ENCODE data around the gene FAM117B.
"Not testable (repeated sequence)": the region's sequence is repeated elsewhere in the genome, so short reads cannot be mapped to it uniquely, and the experiment has no call there.

Gene FAM117B

GRCh38 chr2:202639231-202639630 lies 4.5 kb downstream of the FAM117B start:
- DNase-seq = no peak

- DNase-seq = no peak
Observed at GRCh38 chr2:202642567-202642966, 7.8 kb downstream of the FAM117B start.

GRCh38 chr2:202643012-202643858 lies 8.5 kb downstream of the FAM117B start:
- no peak for DNase-seq

GRCh38 chr2:202652119-202652518 lies 17.4 kb downstream of the FAM117B start:
- DNase-seq = no peak

- no peak for DNase-seq
Observed at GRCh38 chr2:202653890-202654289, 19.1 kb downstream of the FAM117B start.

GRCh38 chr2:202657876-202658275 lies 23.1 kb downstream of the FAM117B start:
- no peak for DNase-seq

- DNase-seq = no peak
Observed at GRCh38 chr2:202660796-202661195, 26.0 kb downstream of the FAM117B start.

- DNase-seq = no peak
Observed at GRCh38 chr2:202669841-202670240, 35.1 kb downstream of the FAM117B start.

- DNase-seq = no peak
Observed at GRCh38 chr2:202671317-202672035, 36.7 kb downstream of the FAM117B start.

- not testable (repeated sequence) for DNase-seq
Observed at GRCh38 chr2:202675097-202675496, 40.3 kb downstream of the FAM117B start.

GRCh38 chr2:202679980-202680379 lies 45.2 kb downstream of the FAM117B start:
- no peak for DNase-seq

GRCh38 chr2:202680512-202680911 lies 45.7 kb downstream of the FAM117B start:
- no peak for DNase-seq

GRCh38 chr2:202681688-202682205 lies 47.0 kb downstream of the FAM117B start:
- no peak for DNase-seq

GRCh38 chr2:202682274-202682673 lies 47.5 kb downstream of the FAM117B start:
- DNase-seq = no peak

GRCh38 chr2:202687276-202687675 lies 52.5 kb downstream of the FAM117B start:
- DNase-seq = no peak

- no peak for DNase-seq
Observed at GRCh38 chr2:202689459-202689858, 54.7 kb downstream of the FAM117B start.

GRCh38 chr2:202689898-202690297 lies 55.1 kb downstream of the FAM117B start:
- no peak for DNase-seq

- DNase-seq = no peak
Observed at GRCh38 chr2:202690321-202690900, 55.6 kb downstream of the FAM117B start.

- no peak for DNase-seq
Observed at GRCh38 chr2:202693503-202693902, 58.7 kb downstream of the FAM117B start.

GRCh38 chr2:202695166-202695565 lies 60.4 kb downstream of the FAM117B start:
- no peak for DNase-seq

- DNase-seq = no peak
Observed at GRCh38 chr2:202700075-202700901, 65.5 kb downstream of the FAM117B start.

GRCh38 chr2:202703091-202703490 lies 68.3 kb downstream of the FAM117B start:
- DNase-seq = no peak

- DNase-seq = no peak
Observed at GRCh38 chr2:202704248-202704647, 69.5 kb downstream of the FAM117B start.

Data from SW 1271 (cell line).